ENCODE measurements around the gene SPAG6.

Gene SPAG6

GRCh38 chr10:22463255-22463654 lies 118.0 kb downstream of the SPAG6 start:
- ChIA-PET POLR2A (no interaction called here), CTCF (no interaction called here)
- Histone ChIP-seq H3K4me1 (ENCODE audit: control insufficient read depth, insufficient read depth, low read length) (no peaks in the 10 kb centered on the region), H3K9me3 (ENCODE audit: control insufficient read depth, insufficient read depth, low read depth, low read length) (no peaks in the 10 kb centered on the region), H3K4me3 (ENCODE audit: low read depth, low read length) (no peak overlapping the region), H3K27ac (ENCODE audit: extremely low read depth, low read depth, low read length) (no peak overlapping the region), H3K36me3 (ENCODE audit: control insufficient read depth in 2 of 2, insufficient read depth in 1 of 2, low read length in 2 of 2) (no peaks in the 10 kb centered on the region)
- TF ChIP-seq ZNF596 (tag by site-specific recombination; IDR thresholded peaks at IDR 0.05) (peak; percentile 53; the same call in 1 of the 2 replicates), ZNF473 (tag by site-specific recombination; IDR thresholded peaks at IDR 0.05) (no peak)

DNA sequence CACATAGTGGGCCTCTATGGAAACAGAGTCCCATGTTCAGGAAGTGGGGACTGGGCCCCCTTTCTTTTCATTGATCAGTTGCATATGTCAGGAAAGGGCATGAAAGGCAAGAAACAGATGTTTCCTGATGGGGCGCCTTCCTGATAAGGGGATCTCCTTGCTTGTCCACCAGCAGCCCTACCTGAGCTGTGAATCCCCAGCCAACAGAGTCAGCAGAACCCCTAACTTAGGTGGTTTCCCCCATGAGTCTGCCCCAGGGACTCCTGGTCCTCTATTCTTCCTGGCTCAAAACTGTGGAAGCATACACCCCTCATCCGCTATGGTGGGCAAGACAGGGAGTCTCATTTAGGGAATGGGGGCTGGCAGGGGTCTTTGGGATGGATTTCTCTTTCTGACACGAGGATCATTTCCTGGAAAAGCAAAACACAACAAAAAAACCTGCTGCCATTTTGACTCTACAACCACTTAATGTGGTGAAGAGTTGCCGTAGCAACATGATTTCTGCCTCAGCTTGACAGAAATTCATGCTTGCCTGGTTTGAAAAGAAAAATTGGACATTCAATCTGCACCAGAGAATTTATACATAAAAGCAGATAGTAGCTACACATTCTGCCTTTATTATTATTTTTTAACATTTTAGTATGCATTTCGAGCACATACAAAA lies 119.8 kb downstream of the SPAG6 start:
- H3K4me3 ChIP-seq (ENCODE audit: low read depth, low read length): no peak overlapping the region
- CTCF ChIA-PET: no interaction called here
- no peak overlapping the region for H3K27ac ChIP-seq (ENCODE audit: extremely low read depth, low read depth, low read length)
- POLR2A ChIA-PET: no interaction called here
- H3K36me3 ChIP-seq (ENCODE audit: control insufficient read depth in 2 of 2, insufficient read depth in 1 of 2, low read length in 2 of 2): no peaks in the 10 kb centered on the region
- TF ChIP-seq ZNF76 (tag by site-specific recombination; IDR thresholded peaks at IDR 0.05; ENCODE audit: borderline replicate concordance, low read depth) (no peak), SP3 (tag by site-specific recombination; IDR thresholded peaks at IDR 0.05) (no peak)
- H3K4me1 ChIP-seq (ENCODE audit: control insufficient read depth, insufficient read depth, low read length): no peaks in the 10 kb centered on the region
- H3K9me3 ChIP-seq (ENCODE audit: control insufficient read depth, insufficient read depth, low read depth, low read length): no peaks in the 10 kb centered on the region

- no peaks in the 10 kb centered on the region for H3K36me3 ChIP-seq (ENCODE audit: control insufficient read depth in 2 of 2, insufficient read depth in 1 of 2, low read length in 2 of 2)
- POLR2A ChIA-PET: no interaction called here
- no peaks in the 10 kb centered on the region for H3K4me1 ChIP-seq (ENCODE audit: control insufficient read depth, insufficient read depth, low read length)
- H3K9me3 ChIP-seq (ENCODE audit: control insufficient read depth, insufficient read depth, low read depth, low read length): no peaks in the 10 kb centered on the region
- no peak overlapping the region for H3K27ac ChIP-seq (ENCODE audit: extremely low read depth, low read depth, low read length)
- H3K4me3 ChIP-seq (ENCODE audit: low read depth, low read length): no peak overlapping the region
- no peak for TF ChIP-seq ZNF324 (tag by site-specific recombination; IDR thresholded peaks at IDR 0.05)
- TF ChIP-seq ZNF133 (tag by site-specific recombination; IDR thresholded peaks at IDR 0.05): peak; percentile 94
- CTCF ChIA-PET: no interaction called here
Measured at GRCh38 chr10:22466763-22467334, 121.6 kb downstream of the SPAG6 start.

Measured in HEK293 (cell line).